Activated naive CD4-positive, alpha-beta T cell treated with anti-CD3 and anti-CD28 coated beads for 36 hours (primary cell): ENCODE measurements around the gene HAND2. TPM values are rescaled to one million over a fixed set of nuclear protein-coding genes. Genes with fewer than 3 reads are reported as not detected.

Experiments
- CTCF ChIA-PET: fragments of 350-600 bp; sonication (Branson Sonifier 250); formaldehyde crosslinking; loops from one replicate; lab custom pipeline; 2021; ENCODE audit warnings: antibody characterized with exemption; lab: Charles Lee
- DNase-seq: peaks from one replicate; pipeline ENCODE4 v3.0.0-alpha.2; 2020
- H3K27ac Mint-ChIP-seq: one replicate; pipeline ENCODE4 v1.8.0; 2021; ENCODE audit warnings: mild to moderate bottlenecking, mixed read lengths
- H3K27me3 Mint-ChIP-seq: one replicate; pipeline ENCODE4 v1.8.0; 2021; ENCODE audit warnings: low read depth, mixed read lengths
- H3K36me3 Mint-ChIP-seq: one replicate; pipeline ENCODE4 v1.8.0; 2021; ENCODE audit warnings: low read depth, mixed read lengths
- H3K4me1 Mint-ChIP-seq: one replicate; pipeline ENCODE4 v1.8.0; 2021; ENCODE audit warnings: low read depth, mixed read lengths
- H3K4me3 Mint-ChIP-seq: one replicate; pipeline ENCODE4 v1.8.0; 2021; ENCODE audit warnings: mild to moderate bottlenecking, moderate library complexity, mixed read lengths
- H3K9me3 Mint-ChIP-seq: one replicate; pipeline ENCODE4 v1.8.0; 2021; ENCODE audit warnings: mixed read lengths
- intact Hi-C: fragments of 100-400 bp; cut with micrococcal nuclease; formaldehyde crosslinking; loops from one replicate; pipeline ENCODE4 v1.15.1; 2023
- total RNA-seq, 2 experiments: library from RNA; stranded (reverse); gene quantifications; one replicate each; pipeline ENCODE4 v1.2.3, GENCODE V29; 2021

The HAND2 gene
- total RNA-seq, 2 experiments from 2014 or later = not detected

DNA sequence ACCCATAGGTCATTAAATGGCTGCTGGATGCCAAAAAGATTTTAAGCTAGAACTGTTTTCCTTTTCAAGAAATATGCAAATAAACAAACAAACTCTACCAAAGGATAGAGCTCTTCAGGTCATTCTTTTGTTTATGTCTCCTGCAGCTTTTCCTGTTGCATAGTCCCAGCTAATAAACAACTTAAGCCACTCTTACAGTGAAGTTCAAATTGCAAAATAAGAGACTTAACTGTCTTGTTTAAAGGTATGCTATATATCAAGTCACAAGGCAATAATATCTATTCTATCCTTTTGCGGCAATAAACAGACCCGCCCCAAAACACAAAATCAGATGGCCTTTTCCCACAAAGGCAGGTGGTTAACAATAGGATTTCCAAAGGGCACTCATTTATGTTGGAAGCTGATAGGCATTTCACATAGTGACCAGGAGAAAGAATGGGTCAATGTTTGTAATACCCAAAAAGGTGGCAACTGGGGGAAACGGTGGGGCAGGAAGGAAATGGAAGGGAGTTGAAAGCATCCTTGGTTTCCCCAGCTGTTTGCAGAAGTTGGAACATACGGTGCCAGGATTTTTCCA is 15.3 kb downstream of the HAND2 start:
- H3K9me3 Mint-ChIP-seq = peaks cover 3% of the 10 kb centered on the region
- peaks cover 7% of the 10 kb centered on the region for H3K36me3 Mint-ChIP-seq
- no peak overlapping the region for H3K27ac Mint-ChIP-seq
- H3K27me3 Mint-ChIP-seq = peaks cover 77% of the 10 kb centered on the region
- intact Hi-C loops = no loop called here
- no peak overlapping the region for H3K4me3 Mint-ChIP-seq
- CTCF ChIA-PET = no interaction called here
- H3K4me1 Mint-ChIP-seq = peaks cover 12% of the 10 kb centered on the region
- DNase-seq = no peak

DNA sequence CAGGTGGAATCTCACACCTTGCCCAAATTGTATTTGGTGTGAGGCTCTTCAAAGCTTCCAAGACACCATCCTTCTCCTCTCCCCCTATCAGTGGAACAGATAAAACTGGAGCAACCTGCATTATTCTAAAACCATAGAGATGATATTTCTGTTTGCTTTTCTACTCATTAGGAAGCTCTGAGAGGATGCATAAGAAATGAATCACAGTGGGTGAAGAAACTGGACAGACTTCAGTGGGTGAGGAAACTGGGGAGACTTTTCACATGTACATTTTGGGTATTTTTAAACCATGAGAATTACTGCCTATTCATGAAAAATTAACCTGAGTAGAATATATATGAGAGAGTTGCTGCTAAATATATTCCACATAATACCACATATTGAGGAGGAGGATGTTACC is 16.4 kb downstream of the HAND2 start:
- DNase-seq = no peak
- Mint-ChIP-seq H3K9me3 (peaks cover 3% of the 10 kb centered on the region), H3K4me1 (peaks cover 13% of the 10 kb centered on the region), H3K27me3 (peaks cover 73% of the 10 kb centered on the region), H3K36me3 (peaks cover 10% of the 10 kb centered on the region), H3K27ac (no peak overlapping the region), H3K4me3 (no peak overlapping the region)
- CTCF ChIA-PET = no interaction called here
- intact Hi-C loops = no loop called here

DNA sequence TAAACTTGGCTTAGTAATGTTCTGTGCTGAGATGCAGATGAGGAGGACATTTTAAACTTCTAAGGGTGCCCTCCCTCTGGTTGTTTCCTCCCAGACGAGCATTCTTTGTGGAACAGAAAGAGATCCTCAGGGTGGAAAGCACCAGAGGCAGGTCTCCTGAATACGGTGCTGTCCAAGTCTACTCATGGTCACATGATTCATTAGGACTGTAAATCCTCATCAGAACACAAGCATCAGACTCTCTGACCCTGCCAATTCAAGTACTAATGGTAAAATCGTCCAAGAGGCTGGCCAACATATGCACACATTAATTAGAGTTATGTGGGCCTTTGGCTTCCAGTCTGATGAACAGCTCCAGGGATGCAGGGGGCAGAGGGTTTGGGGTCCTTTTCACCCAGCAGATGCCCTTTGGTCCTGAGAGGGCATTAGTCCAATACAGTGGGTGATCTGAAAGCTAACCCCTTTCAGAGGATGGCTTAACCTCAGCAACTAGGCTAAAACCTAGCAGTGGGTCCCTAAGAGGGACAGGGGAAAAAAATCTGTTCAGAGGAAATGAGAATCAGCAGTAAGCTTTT is 18.2 kb downstream of the HAND2 start:
- no peak for DNase-seq
- Mint-ChIP-seq H3K4me3 (no peak overlapping the region), H3K36me3 (peaks cover 12% of the 10 kb centered on the region), H3K27ac (no peak overlapping the region), H3K4me1 (peaks cover 28% of the 10 kb centered on the region), H3K27me3 (peaks cover 77% of the 10 kb centered on the region), H3K9me3 (peaks cover 3% of the 10 kb centered on the region)
- CTCF ChIA-PET = no interaction called here
- intact Hi-C loops = no loop called here

DNA sequence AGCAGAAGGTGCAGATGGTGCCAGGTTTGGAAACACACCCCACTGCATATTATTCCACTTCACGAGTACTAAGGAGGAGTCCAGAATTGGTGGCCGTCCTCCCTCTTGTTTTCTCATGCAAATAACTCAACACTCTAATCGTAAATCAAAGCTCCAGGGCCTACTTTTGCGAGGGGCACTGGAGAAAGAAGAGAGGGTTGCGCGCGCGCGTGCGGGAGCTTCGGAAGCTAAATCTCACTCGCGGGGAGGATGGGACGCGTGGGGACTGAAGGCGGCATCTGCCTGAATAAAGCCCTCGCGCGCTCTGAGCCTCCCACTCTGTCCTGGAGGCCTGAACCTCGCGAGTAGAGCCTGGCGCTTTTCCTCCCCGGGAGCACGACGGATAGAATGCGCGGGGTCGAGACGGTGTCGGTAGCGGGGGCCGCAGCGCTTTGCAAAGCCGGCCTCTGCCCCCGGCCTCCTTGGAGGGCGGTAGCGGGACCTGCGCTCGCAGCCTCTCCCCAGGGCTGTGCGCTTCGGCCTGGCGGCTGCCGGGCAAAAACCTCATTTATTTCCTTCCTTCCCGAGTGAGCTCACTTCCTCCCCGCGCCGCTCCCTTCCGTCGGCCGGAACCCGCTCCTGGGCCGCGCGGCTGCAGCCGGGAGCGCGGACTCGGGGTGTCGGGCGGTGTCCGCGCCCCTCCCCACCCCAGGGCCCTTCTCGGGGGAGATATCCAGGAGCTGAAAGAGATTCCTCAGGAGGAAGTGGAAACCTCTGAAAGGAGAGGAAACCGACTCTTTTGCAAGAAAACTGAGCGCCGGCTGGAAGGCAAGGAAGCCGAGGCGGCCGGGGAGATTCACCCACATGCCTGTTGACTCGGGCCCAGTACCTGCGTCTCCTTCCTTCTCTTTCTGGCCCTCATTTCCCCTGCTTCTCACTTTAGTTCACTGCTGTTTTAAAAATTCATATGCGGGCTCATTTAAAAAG is 20.7 kb downstream of the HAND2 start:
- intact Hi-C loops = loop anchor here (1.0 to 10.0 kb wide), 8 partner anchors 8 to 808 kb away; partner anchors contain the start of genes CEP44, FBXO8 and SAP30
- CTCF ChIA-PET = interaction anchor here (0.6 to 0.7 kb wide), 2 partner anchors 11 to 244 kb away, joined by 3 read pairs; no protein-coding TSS in a partner anchor
- peaks cover 10% of the 10 kb centered on the region for H3K36me3 Mint-ChIP-seq
- H3K9me3 Mint-ChIP-seq = peaks cover 3% of the 10 kb centered on the region
- peaks cover 76% of the 10 kb centered on the region for H3K27me3 Mint-ChIP-seq
- peaks cover 33% of the 10 kb centered on the region for H3K4me1 Mint-ChIP-seq
- DNase-seq = no peak
- H3K4me3 Mint-ChIP-seq = peak overlapping the region; percentile 71
- H3K27ac Mint-ChIP-seq = no peak overlapping the region

DNA sequence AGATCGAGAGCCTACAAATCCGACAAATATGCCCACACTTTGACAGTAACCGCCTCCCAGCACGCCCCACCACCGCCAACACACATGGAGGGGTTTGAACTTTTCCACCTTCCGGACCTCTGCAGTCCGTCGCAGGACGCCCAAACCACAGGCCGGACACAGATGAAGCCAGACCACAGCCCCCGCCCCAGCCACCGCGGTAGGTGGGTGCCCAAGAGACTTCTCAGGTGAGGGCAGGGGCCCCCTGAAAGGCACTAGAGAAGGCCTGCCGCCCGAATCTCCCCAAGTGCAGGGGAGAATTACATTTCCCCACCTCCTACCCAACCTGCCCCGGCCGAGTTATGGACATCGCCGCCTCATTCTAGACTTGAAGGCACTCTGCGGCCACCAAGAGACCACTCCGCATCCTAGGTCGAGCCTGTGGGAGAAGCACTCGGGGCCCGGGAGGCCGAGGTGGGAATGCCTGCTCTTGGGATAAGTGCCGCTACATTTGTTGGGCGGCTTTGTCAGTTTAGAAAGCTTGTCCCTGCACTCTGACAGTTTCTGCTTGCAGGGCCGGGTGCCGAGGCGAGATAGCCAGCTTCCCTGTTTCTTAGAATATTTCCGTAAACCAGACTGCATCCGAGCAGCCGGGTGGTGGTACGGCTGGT is 21.5 kb downstream of the HAND2 start:
- peaks cover 33% of the 10 kb centered on the region for H3K4me1 Mint-ChIP-seq
- intact Hi-C loops = loop anchor here (1.0 to 10.0 kb wide), 8 partner anchors 9 to 809 kb away; partner anchors contain the start of genes CEP44, FBXO8 and SAP30
- H3K4me3 Mint-ChIP-seq = peak overlapping the region; percentile 71
- H3K36me3 Mint-ChIP-seq = peaks cover 10% of the 10 kb centered on the region
- H3K9me3 Mint-ChIP-seq = peaks cover 3% of the 10 kb centered on the region
- H3K27me3 Mint-ChIP-seq = peaks cover 84% of the 10 kb centered on the region
- CTCF ChIA-PET = interaction anchor here (0.6 to 0.7 kb wide), 2 partner anchors 11 to 464 kb away, joined by 3 to 4 read pairs; no protein-coding TSS in a partner anchor
- H3K27ac Mint-ChIP-seq = no peak overlapping the region
- no peak for DNase-seq

DNA sequence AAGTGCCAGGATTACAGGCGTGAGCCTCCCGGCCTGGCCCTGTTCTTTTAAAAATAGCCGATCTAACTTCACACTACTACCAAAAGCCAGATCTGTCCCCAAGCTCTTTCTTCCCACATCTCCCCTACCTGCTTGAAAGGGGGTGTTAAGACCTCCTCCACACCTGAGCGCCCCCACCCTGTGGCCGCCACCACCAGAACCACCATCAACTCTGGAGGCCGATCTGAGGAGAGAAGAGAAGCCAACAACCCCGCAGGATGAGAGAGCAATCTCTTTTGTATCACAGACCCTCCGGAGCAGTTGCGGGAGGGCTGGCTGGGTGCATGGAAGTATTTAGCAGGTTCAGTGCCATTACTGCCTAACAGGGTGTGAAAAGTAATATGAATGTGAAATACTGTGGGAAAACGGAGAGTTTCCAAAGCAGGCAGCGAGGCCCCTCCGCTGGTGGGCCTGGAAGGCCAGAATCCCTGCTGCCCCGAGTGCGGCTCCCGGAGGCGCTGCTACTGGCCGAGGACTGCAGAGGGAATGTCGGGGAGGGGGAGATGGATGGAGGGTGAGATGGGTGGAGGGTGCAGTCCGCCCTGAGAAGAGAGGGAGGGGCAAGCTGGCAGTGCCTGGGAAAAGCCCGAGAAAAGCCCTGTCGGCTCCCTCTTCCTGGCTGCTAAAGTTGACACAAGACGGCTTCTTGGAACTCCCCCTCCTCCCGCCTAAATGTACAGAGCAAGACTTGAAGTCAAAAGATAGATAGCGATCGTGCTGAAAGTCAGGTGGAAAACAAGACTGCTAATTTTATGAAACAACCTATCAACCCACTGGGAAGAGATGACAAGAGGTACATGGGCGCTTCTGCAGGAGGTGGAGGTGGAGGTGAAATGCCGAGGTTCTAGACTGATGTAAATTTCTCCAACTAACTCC is 22.3 kb downstream of the HAND2 start:
- CTCF ChIA-PET = interaction anchor here (0.6 to 1.9 kb wide), 3 partner anchors 13 to 465 kb away, joined by 3 to 6 read pairs (median 4); no protein-coding TSS in a partner anchor
- H3K27ac Mint-ChIP-seq = no peak overlapping the region
- H3K36me3 Mint-ChIP-seq = peaks cover 10% of the 10 kb centered on the region
- intact Hi-C loops = loop anchor here (2.0 to 10.0 kb wide), 8 partner anchors 15 to 810 kb away; partner anchors contain the start of genes CEP44, FBXO8 and SAP30
- H3K4me1 Mint-ChIP-seq = peaks cover 33% of the 10 kb centered on the region
- DNase-seq = no peak
- H3K9me3 Mint-ChIP-seq = peaks cover 3% of the 10 kb centered on the region
- peaks cover 86% of the 10 kb centered on the region for H3K27me3 Mint-ChIP-seq
- peak overlapping the region; percentile 71 for H3K4me3 Mint-ChIP-seq

DNA sequence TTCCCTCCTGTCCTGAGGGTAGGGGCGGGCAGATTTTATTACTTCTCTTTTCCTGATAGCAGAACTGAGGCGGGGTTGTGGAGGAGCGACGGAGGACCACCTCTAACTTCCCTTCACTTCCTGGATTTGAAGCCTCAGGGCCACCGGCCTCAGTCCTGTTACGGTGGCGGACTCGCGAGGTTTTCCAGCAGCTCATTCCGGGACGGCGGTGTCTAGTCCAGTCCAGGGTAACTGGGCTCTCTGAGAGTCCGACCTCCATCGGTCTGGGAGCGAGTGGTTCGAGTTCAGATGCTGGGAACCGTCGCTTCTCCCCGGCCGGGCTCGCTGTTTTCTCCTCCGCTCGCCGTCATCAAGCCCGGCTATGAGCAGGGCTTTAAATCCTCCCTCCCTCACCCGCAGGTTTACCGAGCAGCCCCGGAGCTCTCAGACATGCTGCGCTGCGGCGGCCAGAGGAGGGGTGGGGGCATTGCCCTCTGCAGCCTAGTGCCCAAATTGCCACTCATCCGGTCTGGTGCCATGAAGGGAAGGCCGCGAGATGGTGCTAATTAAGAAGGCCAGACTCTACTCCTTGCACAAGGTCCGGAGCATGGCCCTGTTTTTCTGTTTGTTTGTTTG is 23.3 kb downstream of the HAND2 start:
- H3K27ac Mint-ChIP-seq = no peak overlapping the region

DNA sequence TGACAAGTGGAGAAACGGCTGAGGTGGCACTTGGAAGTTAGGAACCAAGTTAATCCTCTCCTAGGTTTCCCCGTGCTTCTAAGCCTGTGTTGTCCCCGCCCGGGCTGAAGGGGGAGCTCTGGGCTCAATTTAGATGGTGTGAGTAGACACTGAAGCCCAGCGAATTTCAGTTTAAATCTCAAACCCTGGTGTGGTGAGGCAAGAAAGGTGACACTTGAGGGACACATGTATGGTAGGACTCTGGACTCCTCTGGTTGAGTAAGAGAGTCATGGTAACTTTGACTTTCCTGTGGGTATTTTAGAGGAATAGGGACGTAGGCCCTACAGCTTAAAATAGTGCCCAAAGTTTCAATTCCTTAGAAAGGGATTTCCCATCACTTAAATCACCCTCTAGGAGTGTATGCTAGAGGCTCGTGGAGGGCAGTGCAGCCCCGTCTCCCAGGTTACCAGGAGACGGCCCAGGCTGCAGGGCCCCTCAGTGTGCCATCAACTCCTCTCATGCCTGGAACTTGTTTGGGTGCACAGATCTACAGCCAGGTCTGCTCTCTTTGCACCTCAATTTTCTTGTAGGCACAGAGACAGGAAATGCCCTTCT is 24.0 kb downstream of the HAND2 start:
- peaks cover 3% of the 10 kb centered on the region for H3K9me3 Mint-ChIP-seq
- peaks cover 14% of the 10 kb centered on the region for H3K36me3 Mint-ChIP-seq
- peak; percentile 74 for DNase-seq
- H3K4me1 Mint-ChIP-seq = peaks cover 39% of the 10 kb centered on the region
- H3K27me3 Mint-ChIP-seq = peaks cover 88% of the 10 kb centered on the region
- CTCF ChIA-PET = interaction anchor here (0.8 to 1.9 kb wide), 14 partner anchors 10 to 618 kb away, joined by 3 to 7 read pairs (median 3); no protein-coding TSS in a partner anchor
- intact Hi-C loops = loop anchor here (1.0 to 10.0 kb wide), 9 partner anchors 134 to 811 kb away; partner anchors contain the start of genes CEP44, FBXO8 and SAP30
- H3K4me3 Mint-ChIP-seq = peak overlapping the region; percentile 12
- H3K27ac Mint-ChIP-seq = no peak overlapping the region

More for the DNA sequence above, 23.3 kb downstream of the HAND2 start:
- Mint-ChIP-seq H3K27me3 (peaks cover 87% of the 10 kb centered on the region), H3K9me3 (peaks cover 3% of the 10 kb centered on the region), H3K36me3 (peaks cover 10% of the 10 kb centered on the region), H3K4me3 (peak overlapping the region; percentile 12), H3K4me1 (peaks cover 33% of the 10 kb centered on the region)
- intact Hi-C loops = loop anchor here (1.0 to 10.0 kb wide), 9 partner anchors 134 to 811 kb away; partner anchors contain the start of genes CEP44, FBXO8 and SAP30
- CTCF ChIA-PET = interaction anchor here (0.6 to 1.9 kb wide), 6 partner anchors 12 to 247 kb away, joined by 3 to 7 read pairs (median 5); no protein-coding TSS in a partner anchor
- DNase-seq = no peak

DNA sequence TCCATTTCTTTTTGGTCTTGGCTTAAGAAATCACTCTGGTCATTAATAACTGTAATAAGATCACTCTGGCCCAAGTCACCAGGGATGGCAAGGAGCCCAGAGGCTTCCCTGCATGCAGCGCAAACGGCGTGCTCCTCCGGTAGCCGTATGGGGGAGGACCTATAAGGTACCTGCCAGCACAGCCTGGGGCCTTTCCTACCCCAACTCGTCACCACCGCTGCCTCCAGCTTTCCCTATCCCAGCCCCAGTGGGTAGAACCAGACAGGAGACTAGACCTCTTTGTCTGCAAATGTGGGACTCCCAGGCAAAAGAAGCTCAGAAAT is 25.9 kb downstream of the HAND2 start:
- peaks cover 43% of the 10 kb centered on the region for H3K4me1 Mint-ChIP-seq
- H3K27me3 Mint-ChIP-seq = peaks cover 87% of the 10 kb centered on the region
- intact Hi-C loops = loop anchor here (10.0 kb wide), 1 partner anchor 781 kb away; the partner anchor contains the start of genes CEP44 and FBXO8
- no peak overlapping the region for H3K4me3 Mint-ChIP-seq
- no peak overlapping the region for H3K27ac Mint-ChIP-seq
- H3K36me3 Mint-ChIP-seq = peaks cover 15% of the 10 kb centered on the region
- no peaks in the 10 kb centered on the region for H3K9me3 Mint-ChIP-seq
- DNase-seq = no peak
- CTCF ChIA-PET = interaction anchor here (0.7 to 1.8 kb wide), 5 partner anchors 12 to 616 kb away, joined by 3 to 4 read pairs (median 3); no protein-coding TSS in a partner anchor
